Glutamatergic neuron (in vitro differentiated cells): ENCODE measurements around the gene CTNND2. TPM values are rescaled to one million over a fixed set of nuclear protein-coding genes. Genes with fewer than 3 reads are reported as not detected.

ENCODE experiments used
- DNase-seq: peaks from one replicate; pipeline ENCODE4 v3.0.0; 2022
- H3K27ac Mint-ChIP-seq: one replicate; pipeline ENCODE4 v1.8.0; 2020; ENCODE audit warnings: mild to moderate bottlenecking, mixed read lengths, inconsistent platforms; ENCODE audit not compliant: unreplicated experiment
- H3K27me3 Mint-ChIP-seq: one replicate; pipeline ENCODE4 v1.8.0; 2020; ENCODE audit warnings: mild to moderate bottlenecking, moderate library complexity, mixed read lengths, inconsistent platforms; ENCODE audit not compliant: unreplicated experiment
- H3K36me3 Mint-ChIP-seq: one replicate; pipeline ENCODE4 v1.8.0; 2020; ENCODE audit warnings: mild to moderate bottlenecking, mixed read lengths, inconsistent platforms; ENCODE audit not compliant: unreplicated experiment
- H3K4me1 Mint-ChIP-seq: one replicate; pipeline ENCODE4 v1.8.0; 2020; ENCODE audit warnings: mild to moderate bottlenecking, low read depth, mixed read lengths, inconsistent platforms; ENCODE audit not compliant: unreplicated experiment
- H3K4me3 Mint-ChIP-seq: one replicate; pipeline ENCODE4 v1.8.0; 2020; ENCODE audit warnings: mild to moderate bottlenecking, mixed read lengths, inconsistent platforms; ENCODE audit not compliant: unreplicated experiment
- H3K9me3 Mint-ChIP-seq: one replicate; pipeline ENCODE4 v1.8.0; 2020; ENCODE audit warnings: mild to moderate bottlenecking, moderate library complexity, mixed read lengths, inconsistent platforms; ENCODE audit not compliant: unreplicated experiment
- total RNA-seq: library from RNA; stranded (reverse); fragmentation: NEBNext Ultra II Directional; extraction: Animal tissue kit (Norgen Biotek cat#: 25700); gene quantifications from one replicate; pipeline ENCODE4 v1.2.1, GENCODE V29; 2021; ENCODE audit not compliant: unreplicated experiment
- TF ChIP-seq, protein P1 (sequence below): fragments of 200-600 bp; sonication (generic); IDR thresholded peaks from one replicate; pipeline ENCODE4 v1.5.0; 2021; ENCODE audit not compliant: partially characterized antibody, unreplicated experiment

Gene CTNND2
- total RNA-seq, 1 donor from 2014 or later, result 134 TPM

DNA sequence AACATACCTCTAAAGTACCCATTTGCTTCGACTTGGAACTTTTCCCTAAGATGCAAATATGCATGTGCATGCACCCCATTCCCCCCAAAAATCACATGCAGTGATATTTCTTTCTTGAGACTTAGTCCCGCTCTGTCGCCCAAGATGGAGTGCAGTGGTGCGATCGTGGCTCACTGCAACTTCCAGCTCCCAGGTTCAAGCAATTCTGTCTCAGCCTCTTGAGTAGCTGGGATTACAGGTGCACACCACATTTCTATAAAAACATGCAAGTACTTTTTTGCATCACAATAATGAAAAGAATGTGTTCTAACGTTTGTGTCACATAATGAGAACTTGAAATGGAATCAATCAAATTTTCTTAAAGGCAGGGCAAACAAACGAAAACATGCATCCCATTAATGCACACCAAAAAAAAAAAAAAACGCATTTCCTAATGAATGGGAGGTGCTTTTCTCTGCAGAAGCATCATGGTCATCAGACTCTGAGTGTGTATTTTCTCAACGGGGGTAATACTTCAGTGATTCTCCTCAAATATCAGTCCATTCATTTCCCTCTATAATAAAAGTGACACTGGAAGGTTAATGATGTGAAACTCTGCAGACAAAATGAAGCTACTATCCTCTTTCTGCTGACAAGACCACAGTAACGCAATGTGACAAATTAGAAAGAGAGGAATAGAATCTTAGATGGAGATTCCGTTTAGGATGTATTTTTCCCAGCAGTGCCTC, 389.4 kb downstream of the CTNND2 start:
- H3K9me3 Mint-ChIP-seq, result no peaks in the 10 kb centered on the region
- H3K4me1 Mint-ChIP-seq, result no peaks in the 10 kb centered on the region
- H3K27ac Mint-ChIP-seq, result no peak overlapping the region
- no peaks in the 10 kb centered on the region for H3K27me3 Mint-ChIP-seq
- TF ChIP-seq, protein P1, sequence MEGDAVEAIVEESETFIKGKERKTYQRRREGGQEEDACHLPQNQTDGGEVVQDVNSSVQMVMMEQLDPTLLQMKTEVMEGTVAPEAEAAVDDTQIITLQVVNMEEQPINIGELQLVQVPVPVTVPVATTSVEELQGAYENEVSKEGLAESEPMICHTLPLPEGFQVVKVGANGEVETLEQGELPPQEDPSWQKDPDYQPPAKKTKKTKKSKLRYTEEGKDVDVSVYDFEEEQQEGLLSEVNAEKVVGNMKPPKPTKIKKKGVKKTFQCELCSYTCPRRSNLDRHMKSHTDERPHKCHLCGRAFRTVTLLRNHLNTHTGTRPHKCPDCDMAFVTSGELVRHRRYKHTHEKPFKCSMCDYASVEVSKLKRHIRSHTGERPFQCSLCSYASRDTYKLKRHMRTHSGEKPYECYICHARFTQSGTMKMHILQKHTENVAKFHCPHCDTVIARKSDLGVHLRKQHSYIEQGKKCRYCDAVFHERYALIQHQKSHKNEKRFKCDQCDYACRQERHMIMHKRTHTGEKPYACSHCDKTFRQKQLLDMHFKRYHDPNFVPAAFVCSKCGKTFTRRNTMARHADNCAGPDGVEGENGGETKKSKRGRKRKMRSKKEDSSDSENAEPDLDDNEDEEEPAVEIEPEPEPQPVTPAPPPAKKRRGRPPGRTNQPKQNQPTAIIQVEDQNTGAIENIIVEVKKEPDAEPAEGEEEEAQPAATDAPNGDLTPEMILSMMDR, result no peak
- no peaks in the 10 kb centered on the region for H3K36me3 Mint-ChIP-seq
- no peak overlapping the region for H3K4me3 Mint-ChIP-seq
- no peak for DNase-seq

DNA sequence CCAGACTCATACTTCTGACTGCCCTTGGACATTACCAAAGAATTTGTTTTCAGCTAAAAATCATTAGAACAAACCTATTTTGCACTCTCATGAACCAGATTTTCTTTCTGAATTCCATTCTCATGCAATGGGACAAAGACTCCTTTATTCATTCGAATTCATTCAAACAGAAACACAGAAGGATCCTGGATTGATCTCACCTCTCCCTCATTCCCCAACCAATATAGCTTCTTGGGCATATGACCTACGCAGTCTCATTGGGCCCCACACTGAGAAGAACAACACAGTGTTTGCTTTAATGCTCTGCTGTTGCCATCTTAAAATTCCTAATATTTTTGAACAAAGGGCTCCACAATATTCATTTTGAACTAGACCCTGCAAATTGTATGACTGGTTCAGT, 392.4 kb downstream of the CTNND2 start:
- Mint-ChIP-seq H3K9me3 (peaks cover 2% of the 10 kb centered on the region), H3K27ac (no peak overlapping the region), H3K4me3 (no peak overlapping the region), H3K27me3 (no peaks in the 10 kb centered on the region), H3K36me3 (no peaks in the 10 kb centered on the region), H3K4me1 (no peaks in the 10 kb centered on the region)
- TF ChIP-seq, protein P1, result no peak
- DNase-seq, result no peak

DNA sequence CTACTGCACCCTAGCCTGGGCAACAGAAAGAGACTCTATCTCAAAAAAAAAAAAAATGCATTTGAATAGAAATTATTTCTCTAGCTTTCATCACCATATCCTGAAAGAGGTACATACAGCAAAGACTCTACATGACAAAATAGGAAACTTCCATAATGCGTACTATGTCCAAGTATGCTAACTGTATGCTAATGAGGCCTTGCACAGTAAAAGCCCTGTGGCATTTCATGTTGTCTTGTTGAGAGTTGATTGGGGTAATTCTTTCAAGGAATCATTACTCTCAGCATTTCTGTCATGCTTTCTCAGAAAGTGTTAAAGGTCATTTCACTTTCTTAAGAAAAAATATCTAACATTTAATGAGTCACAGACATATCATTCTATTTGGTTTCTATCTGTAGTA, 393.4 kb downstream of the CTNND2 start:
- Mint-ChIP-seq H3K36me3 (no peaks in the 10 kb centered on the region), H3K9me3 (peaks cover 2% of the 10 kb centered on the region), H3K27me3 (no peaks in the 10 kb centered on the region), H3K4me1 (peaks cover under 1% of the 10 kb centered on the region), H3K4me3 (no peak overlapping the region), H3K27ac (no peak overlapping the region)
- TF ChIP-seq, protein P1, result no peak
- DNase-seq, result no peak

DNA sequence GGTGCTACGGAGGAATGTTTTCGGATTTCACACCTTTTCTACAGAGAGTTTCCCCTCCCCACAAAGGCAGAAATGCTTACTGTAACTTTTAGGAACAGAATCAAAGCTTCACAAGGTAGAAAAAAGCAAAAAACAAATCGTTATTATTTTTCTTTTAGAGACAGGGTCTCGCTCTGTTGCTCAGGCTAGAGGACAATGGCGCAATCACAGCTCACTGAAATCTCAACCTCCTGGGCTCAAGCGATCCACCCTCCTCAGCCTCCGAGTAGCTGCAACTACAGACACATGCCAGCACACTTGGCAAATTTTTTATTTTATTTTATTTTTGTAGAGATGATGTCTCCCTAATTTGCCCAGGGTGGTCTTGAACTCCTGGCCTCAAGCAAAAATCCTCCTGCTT, 394.5 kb downstream of the CTNND2 start:
- TF ChIP-seq, protein P1, result no peak
- Mint-ChIP-seq H3K4me1 (peaks cover 9% of the 10 kb centered on the region), H3K4me3 (no peak overlapping the region), H3K27ac (no peak overlapping the region), H3K36me3 (no peaks in the 10 kb centered on the region), H3K27me3 (no peaks in the 10 kb centered on the region), H3K9me3 (peaks cover 6% of the 10 kb centered on the region)
- no peak for DNase-seq

DNA sequence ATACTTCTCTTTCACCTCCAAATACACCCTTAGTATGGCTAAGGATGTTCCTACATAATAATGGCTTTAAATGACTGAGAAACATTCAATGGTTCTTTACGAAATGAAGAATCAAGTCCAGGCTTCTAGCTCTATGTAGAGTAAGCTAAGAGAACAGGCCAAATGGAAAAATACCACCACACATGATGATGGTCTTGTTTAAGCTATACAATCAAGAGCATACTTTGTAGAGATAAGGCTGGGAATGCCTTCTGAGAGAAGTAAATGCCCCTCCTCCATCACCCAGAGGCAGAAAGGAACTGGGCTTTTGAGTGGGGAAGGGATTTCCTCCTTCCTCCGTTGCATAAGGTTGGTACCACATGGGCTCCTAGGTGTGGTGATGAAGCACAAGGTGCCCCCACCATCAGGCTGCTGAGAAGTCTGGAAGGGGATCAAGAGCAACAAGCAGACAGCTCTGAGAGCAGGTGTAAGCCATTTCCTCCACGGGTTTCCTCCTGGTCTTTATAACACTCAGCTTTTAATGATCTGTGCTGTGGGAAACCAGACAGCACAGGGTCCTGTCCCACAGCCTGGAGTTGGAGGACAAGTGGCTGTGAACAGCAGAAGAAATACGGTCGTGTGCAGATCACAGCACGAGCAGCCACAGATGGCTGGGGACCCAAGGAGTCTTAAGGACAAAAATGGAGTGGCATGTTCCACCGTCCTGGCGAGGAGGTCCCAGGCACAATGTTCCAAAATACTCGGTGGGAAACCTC, 396.9 kb downstream of the CTNND2 start:
- Mint-ChIP-seq H3K27ac (no peak overlapping the region), H3K9me3 (peaks cover 6% of the 10 kb centered on the region), H3K4me1 (peaks cover 19% of the 10 kb centered on the region), H3K4me3 (no peak overlapping the region), H3K36me3 (no peaks in the 10 kb centered on the region), H3K27me3 (no peaks in the 10 kb centered on the region)
- TF ChIP-seq, protein P1, result no peak
- no peak for DNase-seq
